ENCODE measurements around the gene LTBP2.

LTBP2 gene

GRCh38 chr14:74551431-74552371 is 60.3 kb downstream of the LTBP2 start:
- Histone ChIP-seq H3K4me3 (ENCODE audit: low read length) (no peak overlapping the region), H3K4me1 (ENCODE audit: insufficient read depth, low read length) (peaks cover 12% of the 10 kb centered on the region), H3K27me3 (ENCODE audit: insufficient read depth, low read length) (no peaks in the 10 kb centered on the region), H3K36me3 (ENCODE audit: insufficient read depth, low read length) (no peaks in the 10 kb centered on the region), H2AFZ (ENCODE audit: low read depth, low read length) (no peak overlapping the region), H3K9me3 (ENCODE audit: low read length) (no peaks in the 10 kb centered on the region)

GRCh38 chr14:74551001-74551400 is 61.0 kb downstream of the LTBP2 start:
- Histone ChIP-seq H3K36me3 (ENCODE audit: insufficient read depth, low read length) (no peaks in the 10 kb centered on the region), H3K9me3 (ENCODE audit: low read length) (no peaks in the 10 kb centered on the region), H3K4me1 (ENCODE audit: insufficient read depth, low read length) (peaks cover 18% of the 10 kb centered on the region), H2AFZ (ENCODE audit: low read depth, low read length) (no peak overlapping the region), H3K4me3 (ENCODE audit: low read length) (no peak overlapping the region), H3K27me3 (ENCODE audit: insufficient read depth, low read length) (no peaks in the 10 kb centered on the region)

- H3K27me3 ChIP-seq (ENCODE audit: insufficient read depth, low read length), result peaks cover under 1% of the 10 kb centered on the region
Observed at GRCh38 chr14:74550071-74550470, 62.0 kb downstream of the LTBP2 start.

GRCh38 chr14:74549588-74549987 is 62.4 kb downstream of the LTBP2 start:
- no peak overlapping the region for H3K4me3 ChIP-seq (ENCODE audit: low read length)
- H3K9me3 ChIP-seq (ENCODE audit: low read length), result no peaks in the 10 kb centered on the region
- peaks cover 3% of the 10 kb centered on the region for H3K27me3 ChIP-seq (ENCODE audit: insufficient read depth, low read length)
- peaks cover 18% of the 10 kb centered on the region for H3K4me1 ChIP-seq (ENCODE audit: insufficient read depth, low read length)
- H2AFZ ChIP-seq (ENCODE audit: low read depth, low read length), result no peak overlapping the region
- H3K36me3 ChIP-seq (ENCODE audit: insufficient read depth, low read length), result no peaks in the 10 kb centered on the region

More at GRCh38 chr14:74550071-74550470, 62.0 kb downstream of the LTBP2 start:
- no peaks in the 10 kb centered on the region for H3K9me3 ChIP-seq (ENCODE audit: low read length)
- no peaks in the 10 kb centered on the region for H3K36me3 ChIP-seq (ENCODE audit: insufficient read depth, low read length)
- H3K4me1 ChIP-seq (ENCODE audit: insufficient read depth, low read length), result peaks cover 18% of the 10 kb centered on the region
- H2AFZ ChIP-seq (ENCODE audit: low read depth, low read length), result no peak overlapping the region
- no peak overlapping the region for H3K4me3 ChIP-seq (ENCODE audit: low read length)

GRCh38 chr14:74548881-74549280 is 63.2 kb downstream of the LTBP2 start:
- Histone ChIP-seq H3K36me3 (ENCODE audit: insufficient read depth, low read length) (no peaks in the 10 kb centered on the region), H3K4me3 (ENCODE audit: low read length) (no peak overlapping the region), H3K9me3 (ENCODE audit: low read length) (no peaks in the 10 kb centered on the region), H3K4me1 (ENCODE audit: insufficient read depth, low read length) (peaks cover 18% of the 10 kb centered on the region), H2AFZ (ENCODE audit: low read depth, low read length) (no peak overlapping the region), H3K27me3 (ENCODE audit: insufficient read depth, low read length) (peaks cover 3% of the 10 kb centered on the region)

GRCh38 chr14:74547331-74547927 is 64.6 kb downstream of the LTBP2 start:
- H3K4me3 ChIP-seq (ENCODE audit: low read length), result no peak overlapping the region
- no peaks in the 10 kb centered on the region for H3K9me3 ChIP-seq (ENCODE audit: low read length)
- H3K4me1 ChIP-seq (ENCODE audit: insufficient read depth, low read length), result peaks cover 18% of the 10 kb centered on the region
- H2AFZ ChIP-seq (ENCODE audit: low read depth, low read length), result no peak overlapping the region
- H3K36me3 ChIP-seq (ENCODE audit: insufficient read depth, low read length), result no peaks in the 10 kb centered on the region
- H3K27me3 ChIP-seq (ENCODE audit: insufficient read depth, low read length), result peaks cover 6% of the 10 kb centered on the region

- H2AFZ ChIP-seq (ENCODE audit: low read depth, low read length), result no peak overlapping the region
- peaks cover 8% of the 10 kb centered on the region for H3K27me3 ChIP-seq (ENCODE audit: insufficient read depth, low read length)
- H3K4me1 ChIP-seq (ENCODE audit: insufficient read depth, low read length), result peaks cover 12% of the 10 kb centered on the region
- H3K36me3 ChIP-seq (ENCODE audit: insufficient read depth, low read length), result no peaks in the 10 kb centered on the region
- no peaks in the 10 kb centered on the region for H3K9me3 ChIP-seq (ENCODE audit: low read length)
- no peak overlapping the region for H3K4me3 ChIP-seq (ENCODE audit: low read length)
Observed at GRCh38 chr14:74546416-74546815, 65.6 kb downstream of the LTBP2 start.

GRCh38 chr14:74545386-74545785 is 66.7 kb downstream of the LTBP2 start:
- Histone ChIP-seq H3K27me3 (ENCODE audit: insufficient read depth, low read length) (peaks cover 8% of the 10 kb centered on the region), H3K36me3 (ENCODE audit: insufficient read depth, low read length) (no peaks in the 10 kb centered on the region), H3K4me1 (ENCODE audit: insufficient read depth, low read length) (peaks cover 8% of the 10 kb centered on the region), H3K4me3 (ENCODE audit: low read length) (no peak overlapping the region), H2AFZ (ENCODE audit: low read depth, low read length) (no peak overlapping the region), H3K9me3 (ENCODE audit: low read length) (no peaks in the 10 kb centered on the region)

- Histone ChIP-seq H2AFZ (ENCODE audit: low read depth, low read length) (no peak overlapping the region), H3K4me1 (ENCODE audit: insufficient read depth, low read length) (peaks cover 8% of the 10 kb centered on the region), H3K9me3 (ENCODE audit: low read length) (no peaks in the 10 kb centered on the region), H3K36me3 (ENCODE audit: insufficient read depth, low read length) (no peaks in the 10 kb centered on the region), H3K27me3 (ENCODE audit: insufficient read depth, low read length) (peaks cover 8% of the 10 kb centered on the region), H3K4me3 (ENCODE audit: low read length) (no peak overlapping the region)
Observed at GRCh38 chr14:74543771-74544438, 68.1 kb downstream of the LTBP2 start.

- H3K36me3 ChIP-seq (ENCODE audit: insufficient read depth, low read length), result no peaks in the 10 kb centered on the region
Observed at GRCh38 chr14:74542056-74542685, 69.9 kb downstream of the LTBP2 start.

GRCh38 chr14:74541225-74541624 is 70.8 kb downstream of the LTBP2 start:
- Histone ChIP-seq H2AFZ (ENCODE audit: low read depth, low read length) (no peak overlapping the region), H3K9me3 (ENCODE audit: low read length) (no peaks in the 10 kb centered on the region)

More at GRCh38 chr14:74542056-74542685, 69.9 kb downstream of the LTBP2 start:
- Histone ChIP-seq H3K4me1 (ENCODE audit: insufficient read depth, low read length) (peaks cover 8% of the 10 kb centered on the region), H3K9me3 (ENCODE audit: low read length) (no peaks in the 10 kb centered on the region), H3K27me3 (ENCODE audit: insufficient read depth, low read length) (peaks cover 8% of the 10 kb centered on the region), H3K4me3 (ENCODE audit: low read length) (no peak overlapping the region), H2AFZ (ENCODE audit: low read depth, low read length) (no peak overlapping the region)

GRCh38 chr14:74539503-74539902 is 72.5 kb downstream of the LTBP2 start:
- Histone ChIP-seq H3K4me1 (ENCODE audit: insufficient read depth, low read length) (no peaks in the 10 kb centered on the region), H3K4me3 (ENCODE audit: low read length) (no peak overlapping the region), H3K36me3 (ENCODE audit: insufficient read depth, low read length) (no peaks in the 10 kb centered on the region), H3K9me3 (ENCODE audit: low read length) (no peaks in the 10 kb centered on the region), H3K27me3 (ENCODE audit: insufficient read depth, low read length) (peaks cover 5% of the 10 kb centered on the region), H2AFZ (ENCODE audit: low read depth, low read length) (no peak overlapping the region)

More at GRCh38 chr14:74541225-74541624, 70.8 kb downstream of the LTBP2 start:
- H3K4me1 ChIP-seq (ENCODE audit: insufficient read depth, low read length), result peaks cover 1% of the 10 kb centered on the region
- no peak overlapping the region for H3K4me3 ChIP-seq (ENCODE audit: low read length)
- H3K27me3 ChIP-seq (ENCODE audit: insufficient read depth, low read length), result peaks cover 8% of the 10 kb centered on the region
- no peaks in the 10 kb centered on the region for H3K36me3 ChIP-seq (ENCODE audit: insufficient read depth, low read length)
